Fibroblast of lung (primary cell): ENCODE measurements around the gene PRPH.

ENCODE experiments used
- CTCF ChIP-seq, 2 donors: IDR thresholded peaks in 1 of 2; conservative IDR thresholded peaks in 1 of 2; 1 replicate in 1 of 2; 2 replicates in 1 of 2; pipeline ENCODE4 v1.5.1; 2011 to 2012; ENCODE audit warnings: low read length in 2 of 2, control low read depth in 1 of 2, inconsistent platforms in 1 of 2, low read depth in 1 of 2, mild to moderate bottlenecking in 1 of 2
- EZH2 ChIP-seq: IDR thresholded peaks from 2 replicates; pipeline ENCODE4 v1.5.1; 2012; ENCODE audit warnings: low read length, control low read depth, mild to moderate bottlenecking; ENCODE audit errors: missing control alignments

- TF ChIP-seq CTCF (conservative IDR thresholded peaks at IDR 0.05 in 1 of 2, IDR thresholded peaks at IDR 0.05 in 1 of 2; ENCODE audit: low read depth in 1 of 2, low read length in 2 of 2) (no peak), EZH2 (no peak)
These were observed 1.6 kb upstream of the PRPH start for GRCh38 chr12:49293056-49293956.
